Hindlimb muscle (tissue), 1 donor: ENCODE data around the gene PFN1. TPM values are rescaled to one million over a fixed set of nuclear protein-coding genes. Genes with fewer than 3 reads are reported as not detected.

ENCODE experiments used
- DNase-seq: peaks from one replicate; pipeline ENCODE4 v3.0.0-alpha.2; 2013
- polyA plus RNA-seq: library from polyadenylated mRNA; unstranded; fragments of 120-200 nt; gene quantifications from one replicate; pipeline ENCODE4 v1.2.1, GENCODE V29; 2013; ENCODE audit not compliant: insufficient read length

Gene PFN1
- 432 TPM for polyA plus RNA-seq

- peak; percentile 93 for DNase-seq
Measured at GRCh38 chr17:4948166-4948930, at the start of gene PFN1. Gene PFN1, minus strand, starts transcription at chr17:4948530. Its CDS starts 136 bp downstream, at chr17:4948394.

GRCh38 chr17:4997302-4998026 lies 49.1 kb upstream of the PFN1 start, which contains the start of the genes INCA1 and KIF1C:
Gene INCA1, minus strand, starts transcription at chr17:4997522. Its CDS starts 3,085 bp downstream, at chr17:4994437.
Gene KIF1C, plus strand, starts transcription at chr17:4997950. Its CDS starts 2,297 bp downstream, at chr17:5000247.
- DNase-seq, result peak; percentile 93

GRCh38 chr17:4994081-4994595 lies 45.8 kb upstream of the PFN1 start:
- no peak for DNase-seq

GRCh38 chr17:4987767-4988567 lies 39.6 kb upstream of the PFN1 start:
- DNase-seq, result no peak

- peak; percentile 85 for DNase-seq
Measured at GRCh38 chr17:4986951-4987766, 38.8 kb upstream of the PFN1 start, which contains the start of gene CAMTA2. Gene CAMTA2, minus strand, starts transcription at chr17:4987675. Its CDS starts 1,453 bp downstream, at chr17:4986222.

GRCh38 chr17:4986403-4986802 lies 38.1 kb upstream of the PFN1 start:
- DNase-seq, result no peak

GRCh38 chr17:4982305-4982704 lies 34.0 kb upstream of the PFN1 start:
- DNase-seq, result no peak

GRCh38 chr17:4980644-4981216 lies 32.4 kb upstream of the PFN1 start:
- peak; percentile 62 for DNase-seq

GRCh38 chr17:4978726-4979125 lies 30.4 kb upstream of the PFN1 start:
- DNase-seq, result no peak

GRCh38 chr17:4974115-4974670 lies 25.9 kb upstream of the PFN1 start:
- DNase-seq, result no peak

GRCh38 chr17:4973256-4974114 lies 25.2 kb upstream of the PFN1 start:
- DNase-seq, result no peak

- no peak for DNase-seq
Measured at GRCh38 chr17:4972752-4973151, 24.4 kb upstream of the PFN1 start.

GRCh38 chr17:4972322-4972721 lies 24.0 kb upstream of the PFN1 start:
- no peak for DNase-seq

- no peak for DNase-seq
Measured at GRCh38 chr17:4971826-4972225, 23.5 kb upstream of the PFN1 start.

- no peak for DNase-seq
Measured at GRCh38 chr17:4970273-4970672, 21.9 kb upstream of the PFN1 start.

- DNase-seq, result no peak
Measured at GRCh38 chr17:4969551-4970173, 21.3 kb upstream of the PFN1 start.

- no peak for DNase-seq
Measured at GRCh38 chr17:4969047-4969550, 20.8 kb upstream of the PFN1 start.

- DNase-seq, result no peak
Measured at GRCh38 chr17:4968486-4969046, 20.2 kb upstream of the PFN1 start.
